ENCODE results near the gene DDX52. TPM values are rescaled to one million over a fixed set of nuclear protein-coding genes. Genes with fewer than 3 reads are reported as not detected.
A peak's percentile ranks its signal among the peaks of the same experiment; 100 is the strongest.
"Not testable (repeated sequence)": the region's sequence is repeated elsewhere in the genome, so short reads cannot be mapped to it uniquely, and the experiment has no call there.

The DDX52 gene
- total and polyA plus RNA-seq, 2 donors: 17.2 to 17.4 TPM

GRCh38 chr17:37642681-37643080, 565 bp downstream of the DDX52 start:
- no peaks in the 10 kb centered on the region for H3K9me3 ChIP-seq (ENCODE audit: control insufficient read depth in 2 of 2, insufficient read depth in 1 of 2, low read length in 1 of 2)
- peak in 6 of 9 donors; percentile 3 to 43 (median 16) for DNase-seq (ENCODE audit: low read depth in 6 of 9, low spot score in 9 of 9)
- H3K4me3 ChIP-seq (ENCODE audit: low read length in 2 of 2): peak overlapping the region; percentile 64 to 73
- H3K27ac ChIP-seq (ENCODE audit: low read depth in 1 of 2, low read length in 1 of 2): peak overlapping the region; percentile 43 to 69
- peaks cover 7 to 24% of the 10 kb centered on the region in 2 donors for H3K27me3 ChIP-seq (ENCODE audit: control insufficient read depth in 2 of 2, insufficient read depth in 1 of 2, low read length in 1 of 2)
- under 1% methylated on average over 7 of the region's 7 CpGs for WGBS
- H3K4me1 ChIP-seq (ENCODE audit: control insufficient read depth in 2 of 2, insufficient read depth in 2 of 2, low read length in 2 of 2): peaks cover 2 to 11% of the 10 kb centered on the region in 2 donors
- H3K36me3 ChIP-seq (ENCODE audit: control insufficient read depth in 2 of 2, insufficient read depth in 2 of 2, low read length in 1 of 2): peaks cover 0 to 15% of the 10 kb centered on the region in 2 donors

GRCh38 chr17:37640015-37640414, 3.2 kb downstream of the DDX52 start:
- DNase-seq (ENCODE audit: low read depth in 6 of 9, low spot score in 9 of 9): no peak
- peaks cover 9 to 22% of the 10 kb centered on the region in 2 donors for H3K36me3 ChIP-seq (ENCODE audit: control insufficient read depth in 2 of 2, insufficient read depth in 2 of 2, low read length in 1 of 2)
- H3K27ac ChIP-seq (ENCODE audit: low read depth in 1 of 2, low read length in 1 of 2): no peak overlapping the region
- peaks cover 2 to 11% of the 10 kb centered on the region in 2 donors for H3K4me1 ChIP-seq (ENCODE audit: control insufficient read depth in 2 of 2, insufficient read depth in 2 of 2, low read length in 2 of 2)
- H3K4me3 ChIP-seq (ENCODE audit: low read length in 2 of 2): no peak overlapping the region
- no peaks in the 10 kb centered on the region for H3K9me3 ChIP-seq (ENCODE audit: control insufficient read depth in 2 of 2, insufficient read depth in 1 of 2, low read length in 1 of 2)
- peaks cover 7 to 12% of the 10 kb centered on the region in 2 donors for H3K27me3 ChIP-seq (ENCODE audit: control insufficient read depth in 2 of 2, insufficient read depth in 1 of 2, low read length in 1 of 2)

GRCh38 chr17:37637956-37638355, 5.3 kb downstream of the DDX52 start:
- Histone ChIP-seq H3K4me3 (ENCODE audit: low read length in 2 of 2) (no peak overlapping the region), H3K27me3 (ENCODE audit: control insufficient read depth in 2 of 2, insufficient read depth in 1 of 2, low read length in 1 of 2) (no peaks in the 10 kb centered on the region), H3K36me3 (ENCODE audit: control insufficient read depth in 2 of 2, insufficient read depth in 2 of 2, low read length in 1 of 2) (peaks cover 9 to 22% of the 10 kb centered on the region in 2 donors), H3K9me3 (ENCODE audit: control insufficient read depth in 2 of 2, insufficient read depth in 1 of 2, low read length in 1 of 2) (no peaks in the 10 kb centered on the region), H3K4me1 (ENCODE audit: control insufficient read depth in 2 of 2, insufficient read depth in 2 of 2, low read length in 2 of 2) (peaks cover 0 to 9% of the 10 kb centered on the region in 2 donors), H3K27ac (ENCODE audit: low read depth in 1 of 2, low read length in 1 of 2) (no peak overlapping the region)
- DNase-seq (ENCODE audit: low read depth in 6 of 9, low spot score in 9 of 9): no peak

GRCh38 chr17:37616430-37616829, 26.8 kb downstream of the DDX52 start:
- not testable (repeated sequence) for H3K27me3 ChIP-seq (ENCODE audit: control insufficient read depth in 2 of 2, insufficient read depth in 1 of 2, low read length in 1 of 2); H3K4me3 ChIP-seq (ENCODE audit: low read length in 2 of 2); H3K4me1 ChIP-seq (ENCODE audit: control insufficient read depth in 2 of 2, insufficient read depth in 2 of 2, low read length in 2 of 2); H3K9me3 ChIP-seq (ENCODE audit: control insufficient read depth in 2 of 2, insufficient read depth in 1 of 2, low read length in 1 of 2); DNase-seq (ENCODE audit: low read depth in 6 of 9, low spot score in 9 of 9); H3K27ac ChIP-seq (ENCODE audit: low read depth in 1 of 2, low read length in 1 of 2)
- H3K36me3 ChIP-seq (ENCODE audit: control insufficient read depth in 2 of 2, insufficient read depth in 2 of 2, low read length in 1 of 2): peaks cover 13 to 58% of the 10 kb centered on the region in 2 donors
- 98% methylated on average over 6 of the region's 6 CpGs for WGBS

GRCh38 chr17:37614823-37615222, 28.4 kb downstream of the DDX52 start:
- DNase-seq (ENCODE audit: low read depth in 6 of 9, low spot score in 9 of 9): no peak
- Histone ChIP-seq H3K27ac (ENCODE audit: low read depth in 1 of 2, low read length in 1 of 2) (no peak overlapping the region), H3K27me3 (ENCODE audit: control insufficient read depth in 2 of 2, insufficient read depth in 1 of 2, low read length in 1 of 2) (no peaks in the 10 kb centered on the region), H3K9me3 (ENCODE audit: control insufficient read depth in 2 of 2, insufficient read depth in 1 of 2, low read length in 1 of 2) (no peaks in the 10 kb centered on the region), H3K36me3 (ENCODE audit: control insufficient read depth in 2 of 2, insufficient read depth in 2 of 2, low read length in 1 of 2) (peaks cover 8 to 43% of the 10 kb centered on the region in 2 donors), H3K4me1 (ENCODE audit: control insufficient read depth in 2 of 2, insufficient read depth in 2 of 2, low read length in 2 of 2) (peaks cover 0 to 2% of the 10 kb centered on the region in 2 donors), H3K4me3 (ENCODE audit: low read length in 2 of 2) (no peak overlapping the region)
- WGBS: 94% methylated on average over 2 of the region's 2 CpGs

GRCh38 chr17:37614391-37614790, 28.9 kb downstream of the DDX52 start:
- Histone ChIP-seq H3K27ac (ENCODE audit: low read depth in 1 of 2, low read length in 1 of 2) (no peak overlapping the region), H3K36me3 (ENCODE audit: control insufficient read depth in 2 of 2, insufficient read depth in 2 of 2, low read length in 1 of 2) (peaks cover 6 to 39% of the 10 kb centered on the region in 2 donors), H3K4me1 (ENCODE audit: control insufficient read depth in 2 of 2, insufficient read depth in 2 of 2, low read length in 2 of 2) (peaks cover 0 to 6% of the 10 kb centered on the region in 2 donors), H3K27me3 (ENCODE audit: control insufficient read depth in 2 of 2, insufficient read depth in 1 of 2, low read length in 1 of 2) (no peaks in the 10 kb centered on the region), H3K9me3 (ENCODE audit: control insufficient read depth in 2 of 2, insufficient read depth in 1 of 2, low read length in 1 of 2) (no peaks in the 10 kb centered on the region), H3K4me3 (ENCODE audit: low read length in 2 of 2) (no peak overlapping the region)
- 99% methylated on average over 5 of the region's 5 CpGs for WGBS
- DNase-seq (ENCODE audit: low read depth in 6 of 9, low spot score in 9 of 9): no peak

- no peak overlapping the region for H3K4me3 ChIP-seq (ENCODE audit: low read length in 2 of 2)
- H3K36me3 ChIP-seq (ENCODE audit: control insufficient read depth in 2 of 2, insufficient read depth in 2 of 2, low read length in 1 of 2): peaks cover 3 to 20% of the 10 kb centered on the region in 2 donors
- peaks cover 0 to 15% of the 10 kb centered on the region in 2 donors for H3K4me1 ChIP-seq (ENCODE audit: control insufficient read depth in 2 of 2, insufficient read depth in 2 of 2, low read length in 2 of 2)
- H3K27me3 ChIP-seq (ENCODE audit: control insufficient read depth in 2 of 2, insufficient read depth in 1 of 2, low read length in 1 of 2): no peaks in the 10 kb centered on the region
- no peak for DNase-seq (ENCODE audit: low read depth in 6 of 9, low spot score in 9 of 9)
- no peak overlapping the region for H3K27ac ChIP-seq (ENCODE audit: low read depth in 1 of 2, low read length in 1 of 2)
- 98% methylated on average over 1 of the region's 1 CpG for WGBS
- no peaks in the 10 kb centered on the region for H3K9me3 ChIP-seq (ENCODE audit: control insufficient read depth in 2 of 2, insufficient read depth in 1 of 2, low read length in 1 of 2)
These were observed 32.3 kb downstream of the DDX52 start for GRCh38 chr17:37610971-37611370.

GRCh38 chr17:37610041-37610420, 33.2 kb downstream of the DDX52 start:
- H3K27me3 ChIP-seq (ENCODE audit: control insufficient read depth in 2 of 2, insufficient read depth in 1 of 2, low read length in 1 of 2); DNase-seq (ENCODE audit: low read depth in 6 of 9, low spot score in 9 of 9); H3K9me3 ChIP-seq (ENCODE audit: control insufficient read depth in 2 of 2, insufficient read depth in 1 of 2, low read length in 1 of 2): not testable (repeated sequence)
- peaks cover 0 to 20% of the 10 kb centered on the region in 2 donors for H3K4me1 ChIP-seq (ENCODE audit: control insufficient read depth in 2 of 2, insufficient read depth in 2 of 2, low read length in 2 of 2)
- H3K36me3 ChIP-seq (ENCODE audit: control insufficient read depth in 2 of 2, insufficient read depth in 2 of 2, low read length in 1 of 2): peaks cover 2 to 22% of the 10 kb centered on the region in 2 donors
- 94% methylated on average over 5 of the region's 5 CpGs for WGBS
- peak overlapping the region in 1 of 2 donors; percentile 92 for H3K4me3 ChIP-seq (ENCODE audit: low read length in 2 of 2)
- H3K27ac ChIP-seq (ENCODE audit: low read depth in 1 of 2, low read length in 1 of 2): peak overlapping the region; percentile 44 to 87

GRCh38 chr17:37609170-37610040, 33.8 kb downstream of the DDX52 start, which contains the start of gene SYNRG:
TSS of gene SYNRG (minus strand) at chr17:37609418. CDS start at chr17:37609355, 63 bp downstream.
- H3K27ac ChIP-seq (ENCODE audit: low read depth in 1 of 2, low read length in 1 of 2): peak within 1 kb of the TSS; percentile 91 to 97
- no peaks in the 10 kb centered on the region for H3K27me3 ChIP-seq (ENCODE audit: control insufficient read depth in 2 of 2, insufficient read depth in 1 of 2, low read length in 1 of 2)
- H3K36me3 ChIP-seq (ENCODE audit: control insufficient read depth in 2 of 2, insufficient read depth in 2 of 2, low read length in 1 of 2): peaks cover 0 to 22% of the 10 kb centered on the region in 2 donors
- WGBS: 3% methylated on average over 60 of the region's 60 CpGs
- H3K4me3 ChIP-seq (ENCODE audit: low read length in 2 of 2): peak within 1 kb of the TSS; percentile 87 to 92
- peak; percentile 75 to 97 (median 93) for DNase-seq (ENCODE audit: low read depth in 6 of 9, low spot score in 9 of 9)
- H3K4me1 ChIP-seq (ENCODE audit: control insufficient read depth in 2 of 2, insufficient read depth in 2 of 2, low read length in 2 of 2): peaks cover 2 to 20% of the 10 kb centered on the region in 2 donors
- no peaks in the 10 kb centered on the region for H3K9me3 ChIP-seq (ENCODE audit: control insufficient read depth in 2 of 2, insufficient read depth in 1 of 2, low read length in 1 of 2)
